Keratinocyte (primary cell): ENCODE data around the gene CELA2B. TPM values are rescaled to one million over a fixed set of nuclear protein-coding genes. Genes with fewer than 3 reads are reported as not detected.

Experiments used
- DNase-seq: peaks from one replicate; pipeline ENCODE4 v3.0.0-alpha.2; 2011; ENCODE audit warnings: low read depth, missing footprints, low spot score
- FAIRE-seq: peaks from 2 replicates; lab custom pipeline; 2011; peaks lifted over from hg19 to GRCh38; lab: Jason Lieb, UNC
- H2AFZ ChIP-seq: 2 replicates; pipeline ENCODE4 v1.6.0; 2012; ENCODE audit warnings: low read length, control low read depth, inconsistent platforms; ENCODE audit not compliant: control insufficient read depth
- H3K27ac ChIP-seq: 2 replicates; pipeline ENCODE4 v1.5.1; 2011; ENCODE audit warnings: low read length; ENCODE audit not compliant: control insufficient read depth, insufficient read depth
- H3K27me3 ChIP-seq: 3 replicates; pipeline ENCODE4 v1.6.0; 2011; ENCODE audit warnings: low read length; ENCODE audit not compliant: control insufficient read depth, insufficient read depth; ENCODE audit errors: extremely low read depth
- H3K36me3 ChIP-seq, 2 experiments: 2 replicates in 1 of 2; 3 replicates in 1 of 2; pipeline ENCODE4 v1.5.1; 2011; ENCODE audit warnings: low read length in 2 of 2, mild to moderate bottlenecking in 1 of 2; ENCODE audit not compliant: control insufficient read depth in 2 of 2, insufficient read depth in 2 of 2; ENCODE audit errors: extremely low read depth in 1 of 2
- H3K4me1 ChIP-seq: 3 replicates; pipeline ENCODE4 v1.5.1; 2011; ENCODE audit warnings: low read length; ENCODE audit not compliant: control insufficient read depth, insufficient read depth; ENCODE audit errors: extremely low read depth
- H3K4me2 ChIP-seq: 3 replicates; pipeline ENCODE4 v1.6.0; 2011; ENCODE audit warnings: low read depth, low read length; ENCODE audit not compliant: control insufficient read depth, insufficient read depth; ENCODE audit errors: extremely low read depth
- H3K4me3 ChIP-seq, 3 experiments: fragments of 200-600 bp in 1 of 3; sonication (generic) in 1 of 3; 2 replicates in 2 of 3; 3 replicates in 1 of 3; pipeline ENCODE4 v1.5.1; 2011 to 2016; ENCODE audit warnings: low read length in 3 of 3, mild to moderate bottlenecking in 3 of 3, control low read depth in 2 of 3, inconsistent platforms in 1 of 3, low read depth in 1 of 3, mixed read lengths in 1 of 3, mixed run types in 1 of 3, moderate library complexity in 1 of 3; ENCODE audit not compliant: control insufficient read depth in 2 of 3, insufficient read depth in 2 of 3; ENCODE audit errors: extremely low read depth in 1 of 3
- H3K79me2 ChIP-seq: 2 replicates; pipeline ENCODE4 v1.6.0; 2012; ENCODE audit warnings: low read length; ENCODE audit not compliant: control insufficient read depth, insufficient read depth
- H3K9ac ChIP-seq: 3 replicates; pipeline ENCODE4 v1.6.0; 2011; ENCODE audit warnings: low read length; ENCODE audit not compliant: control insufficient read depth, insufficient read depth; ENCODE audit errors: extremely low read depth
- H3K9me1 ChIP-seq: 3 replicates; pipeline ENCODE4 v1.6.0; 2011; ENCODE audit warnings: low read length; ENCODE audit not compliant: control insufficient read depth, insufficient read depth; ENCODE audit errors: extremely low read depth
- H3K9me3 ChIP-seq: 2 replicates; pipeline ENCODE4 v1.5.1; 2012; ENCODE audit warnings: low read depth, low read length; ENCODE audit not compliant: control insufficient read depth
- H4K20me1 ChIP-seq: 3 replicates; pipeline ENCODE4 v1.6.0; 2011; ENCODE audit warnings: low read length; ENCODE audit not compliant: control insufficient read depth, insufficient read depth; ENCODE audit errors: extremely low read depth
- EZH2 ChIP-seq: IDR thresholded peaks from one replicate; pipeline ENCODE4 v1.6.1; 2012; ENCODE audit warnings: inconsistent platforms, mild to moderate bottlenecking, low read length, moderate library complexity
- dilution Hi-C: fragments of 300-500 bp; cut with MboI; formaldehyde crosslinking; loops from one replicate; pipeline ENCODE4 v1.7.0; 2020; ENCODE audit warnings: low sequenced_read_pairs; ENCODE audit not compliant: extremely low pct_ligation_motif_present
- polyA minus RNA-seq, 3 experiments: library from RNA; depleted of rRNA, polyadenylated mRNA; stranded (reverse); fragments of >200 nt; gene quantifications; 1 replicate in 1 of 3; 2 replicates in 1 of 3; 3 replicates in 1 of 3; pipeline ENCODE4 v1.2.3, GENCODE V29; 2011
- polyA plus RNA-seq, 5 experiments: library from polyadenylated mRNA; depleted of rRNA in 3 of 5; stranded (reverse) in 3 of 5; stranded (forward) in 1 of 5; unstranded in 1 of 5; fragments of >200 nt; gene quantifications; 1 replicate in 1 of 5; 2 replicates in 3 of 5; 3 replicates in 1 of 5; pipeline versions ENCODE4 v1.2.1 to v1.2.3, GENCODE V29; 2011 to 2012; ENCODE audit warnings: missing spikeins in 2 of 5, low read depth in 1 of 5, low replicate concordance in 1 of 5
- TF ChIP-seq, protein P1 (sequence below), 3 experiments: IDR thresholded peaks in 1 of 3; conservative IDR thresholded peaks in 1 of 3; optimal IDR thresholded peaks in 1 of 3; 2 replicates in 2 of 3; 3 replicates in 1 of 3; pipeline versions ENCODE3 to v1.5.1; 2011; ENCODE audit warnings: low read length in 3 of 3, mild to moderate bottlenecking in 3 of 3, moderate library complexity in 2 of 3, control low read depth in 1 of 3, inconsistent platforms in 1 of 3; ENCODE audit not compliant: insufficient read depth in 2 of 3; ENCODE audit errors: extremely low read depth in 1 of 3

CELA2B gene
- polyA plus RNA-seq (not detected in 3 replicates), polyA minus RNA-seq (not detected in 3 replicates)
- polyA plus RNA-seq (2011; ENCODE audit: low read depth): not detected
- polyA plus RNA-seq (2011; cell fraction: cytosol; rRNA removed): not detected in 2 replicates
- polyA plus RNA-seq (2011; cell fraction: nucleus; rRNA removed): not detected in 2 replicates
- polyA plus RNA-seq (2012; ENCODE audit: low replicate concordance): not detected in 2 replicates
- not detected for polyA minus RNA-seq (2011; cell fraction: cytosol; rRNA and poly(A)+ RNA removed)
- polyA minus RNA-seq (2011; cell fraction: nucleus; rRNA and poly(A)+ RNA removed): not detected in 2 replicates

DNA sequence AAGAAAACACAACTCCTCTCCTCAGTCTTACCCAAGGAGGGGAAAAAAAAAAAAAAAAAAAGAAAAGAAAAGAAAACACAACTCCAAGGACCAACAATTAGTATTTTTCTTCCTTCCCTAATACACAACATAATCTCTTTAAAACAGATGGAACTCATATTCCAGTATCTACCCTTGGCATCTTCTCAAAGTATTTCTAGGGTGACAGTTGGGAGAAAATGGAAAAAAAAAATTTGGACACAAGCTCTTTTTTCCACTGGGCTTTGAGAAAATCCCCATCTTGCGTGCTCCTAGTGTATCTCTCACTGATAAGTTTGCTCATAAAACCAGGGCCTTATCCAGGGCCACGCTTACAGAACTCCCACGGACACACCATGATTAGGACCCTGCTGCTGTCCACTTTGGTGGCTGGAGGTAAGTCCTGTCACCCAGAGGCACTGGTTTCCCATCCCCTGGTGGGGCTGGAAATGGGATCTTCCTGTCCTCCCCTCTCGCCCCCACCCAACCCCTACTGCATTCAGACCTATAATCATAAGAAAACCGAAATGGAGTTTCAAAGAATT, at the start of gene CELA2B:
TSS of gene CELA2B (plus strand) at position 353 of the 563 bp plus-strand sequence. CDS start at position 375, 22 bp downstream.
- H4K20me1 ChIP-seq: no peaks in the 10 kb centered on the region
- H3K27ac ChIP-seq: no peak within 1 kb of the TSS
- DNase-seq: no peak
- H3K9ac ChIP-seq: no peak within 1 kb of the TSS
- dilution Hi-C loops: no loop called here
- H3K79me2 ChIP-seq: no peaks in the 10 kb centered on the region
- H3K9me3 ChIP-seq: no peaks in the 10 kb centered on the region
- H3K9me1 ChIP-seq: no peaks in the 10 kb centered on the region
- no peak within 1 kb of the TSS for H3K4me3 ChIP-seq
- H3K27me3 ChIP-seq: no peaks in the 10 kb centered on the region
- TF ChIP-seq, protein P1, sequence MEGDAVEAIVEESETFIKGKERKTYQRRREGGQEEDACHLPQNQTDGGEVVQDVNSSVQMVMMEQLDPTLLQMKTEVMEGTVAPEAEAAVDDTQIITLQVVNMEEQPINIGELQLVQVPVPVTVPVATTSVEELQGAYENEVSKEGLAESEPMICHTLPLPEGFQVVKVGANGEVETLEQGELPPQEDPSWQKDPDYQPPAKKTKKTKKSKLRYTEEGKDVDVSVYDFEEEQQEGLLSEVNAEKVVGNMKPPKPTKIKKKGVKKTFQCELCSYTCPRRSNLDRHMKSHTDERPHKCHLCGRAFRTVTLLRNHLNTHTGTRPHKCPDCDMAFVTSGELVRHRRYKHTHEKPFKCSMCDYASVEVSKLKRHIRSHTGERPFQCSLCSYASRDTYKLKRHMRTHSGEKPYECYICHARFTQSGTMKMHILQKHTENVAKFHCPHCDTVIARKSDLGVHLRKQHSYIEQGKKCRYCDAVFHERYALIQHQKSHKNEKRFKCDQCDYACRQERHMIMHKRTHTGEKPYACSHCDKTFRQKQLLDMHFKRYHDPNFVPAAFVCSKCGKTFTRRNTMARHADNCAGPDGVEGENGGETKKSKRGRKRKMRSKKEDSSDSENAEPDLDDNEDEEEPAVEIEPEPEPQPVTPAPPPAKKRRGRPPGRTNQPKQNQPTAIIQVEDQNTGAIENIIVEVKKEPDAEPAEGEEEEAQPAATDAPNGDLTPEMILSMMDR (optimal IDR thresholded peaks at IDR 0.05 in 1 of 3, IDR thresholded peaks at IDR 0.05 in 1 of 3, conservative IDR thresholded peaks at IDR 0.05 in 1 of 3; ENCODE audit: extremely low read depth in 1 of 3, insufficient read depth in 2 of 3, low read length in 3 of 3): no peak
- TF ChIP-seq EZH2: no peak
- no peaks in the 10 kb centered on the region for H3K4me1 ChIP-seq
- FAIRE-seq: no peak
- H2AFZ ChIP-seq: no peak within 1 kb of the TSS
- no peak within 1 kb of the TSS for H3K4me2 ChIP-seq
- no peaks in the 10 kb centered on the region for H3K36me3 ChIP-seq

GRCh38 chr1:15426492-15427279, 49.2 kb upstream of the CELA2B start:
- no peaks in the 10 kb centered on the region for H3K9me1 ChIP-seq
- H2AFZ ChIP-seq: no peak overlapping the region
- H3K4me2 ChIP-seq: no peak overlapping the region
- H3K4me3 ChIP-seq: no peak overlapping the region
- H3K9me3 ChIP-seq: no peaks in the 10 kb centered on the region
- H3K79me2 ChIP-seq: peaks cover 36% of the 10 kb centered on the region
- no peak for TF ChIP-seq EZH2
- TF ChIP-seq, protein P1 (optimal IDR thresholded peaks at IDR 0.05 in 1 of 3, IDR thresholded peaks at IDR 0.05 in 1 of 3, conservative IDR thresholded peaks at IDR 0.05 in 1 of 3; ENCODE audit: extremely low read depth in 1 of 3, insufficient read depth in 2 of 3, low read length in 3 of 3): no peak
- no peak for DNase-seq
- H3K4me1 ChIP-seq: peaks cover 26% of the 10 kb centered on the region
- no peak overlapping the region for H3K9ac ChIP-seq
- H4K20me1 ChIP-seq: peaks cover 28% of the 10 kb centered on the region
- dilution Hi-C loops: no loop called here
- H3K27me3 ChIP-seq: no peaks in the 10 kb centered on the region
- no peak overlapping the region for H3K27ac ChIP-seq
- H3K36me3 ChIP-seq: peaks cover 15 to 33% of the 10 kb centered on the region in 2 experiments
- FAIRE-seq: no peak
